ENCODE measurements around the gene LPIN1. TPM values are rescaled to one million over a fixed set of nuclear protein-coding genes. Genes with fewer than 3 reads are reported as not detected.

LPIN1 gene
- total and polyA plus RNA-seq, 2 donors (not counting 1 experiment from before 2014, with no cell fraction given), result 36.3 to 99.1 TPM

GRCh38 chr2:11716689-11717321, 29.6 kb upstream of the LPIN1 start:
- no peaks in the 10 kb centered on the region for H4K20me1 ChIP-seq (ENCODE audit: control insufficient read depth, insufficient read depth, low read length, poor library complexity, severe bottlenecking)
- WGBS (ENCODE audit: insufficient coverage), result no CpG with 5 or more reads among the region's 8 CpGs
- Mint-ChIP-seq H3K27me3 (peaks cover 15% of the 10 kb centered on the region), H3K4me1 (peaks cover 19% of the 10 kb centered on the region), H3K9me3 (ENCODE audit: insufficient read depth) (no peaks in the 10 kb centered on the region), H3K4me3 (no peak overlapping the region), H3K27ac (no peak overlapping the region)
- ATAC-seq (ENCODE audit: low read depth) (no peak), DNase-seq (peak; percentile 32)
- H2AFZ ChIP-seq (ENCODE audit: insufficient read depth, low read depth, low read length, poor library complexity, severe bottlenecking), result no peak overlapping the region
- no peaks in the 10 kb centered on the region for H3K27me3 ChIP-seq (replicated peaks in 1 of 4; ENCODE audit: control extremely low read depth in 1 of 4, control insufficient read depth in 3 of 4, insufficient read depth in 4 of 4, low read length in 3 of 4)
- H3K4me1 ChIP-seq (ENCODE audit: control insufficient read depth in 2 of 2, insufficient read depth in 2 of 2, low read length in 2 of 2), result peaks cover 16 to 18% of the 10 kb centered on the region in 2 donors
- POLR2A ChIA-PET, result no interaction called here
- peak overlapping the region; percentile 23 for H3K4me2 ChIP-seq (replicated peaks; ENCODE audit: low read depth, low read length, poor library complexity, severe bottlenecking)
- H3K27ac ChIP-seq (ENCODE audit: low read length in 2 of 2), result no peak overlapping the region
- no peaks in the 10 kb centered on the region for H3K79me2 ChIP-seq (ENCODE audit: control insufficient read depth, insufficient read depth, low read length)
- H3K36me3 ChIP-seq (replicated peaks in 1 of 2; ENCODE audit: control extremely low read depth in 1 of 2, control insufficient read depth in 1 of 2, extremely low read depth in 1 of 2, insufficient read depth in 2 of 2, low read length in 1 of 2), result no peaks in the 10 kb centered on the region
- no peaks in the 10 kb centered on the region for H3K9me3 ChIP-seq (ENCODE audit: control extremely low read depth in 1 of 3, control insufficient read depth in 2 of 3, insufficient read depth in 1 of 3, low read length in 2 of 3)
- intact Hi-C loops (cut with micrococcal nuclease), result no loop called here
- CTCF ChIA-PET, result no interaction called here
- no peak for TF ChIP-seq EZH2 (IDR thresholded peaks at IDR 0.05; ENCODE audit: borderline replicate concordance, insufficient read depth, low read depth, low read length, poor library complexity, severe bottlenecking)
- TF ChIP-seq, protein P1, sequence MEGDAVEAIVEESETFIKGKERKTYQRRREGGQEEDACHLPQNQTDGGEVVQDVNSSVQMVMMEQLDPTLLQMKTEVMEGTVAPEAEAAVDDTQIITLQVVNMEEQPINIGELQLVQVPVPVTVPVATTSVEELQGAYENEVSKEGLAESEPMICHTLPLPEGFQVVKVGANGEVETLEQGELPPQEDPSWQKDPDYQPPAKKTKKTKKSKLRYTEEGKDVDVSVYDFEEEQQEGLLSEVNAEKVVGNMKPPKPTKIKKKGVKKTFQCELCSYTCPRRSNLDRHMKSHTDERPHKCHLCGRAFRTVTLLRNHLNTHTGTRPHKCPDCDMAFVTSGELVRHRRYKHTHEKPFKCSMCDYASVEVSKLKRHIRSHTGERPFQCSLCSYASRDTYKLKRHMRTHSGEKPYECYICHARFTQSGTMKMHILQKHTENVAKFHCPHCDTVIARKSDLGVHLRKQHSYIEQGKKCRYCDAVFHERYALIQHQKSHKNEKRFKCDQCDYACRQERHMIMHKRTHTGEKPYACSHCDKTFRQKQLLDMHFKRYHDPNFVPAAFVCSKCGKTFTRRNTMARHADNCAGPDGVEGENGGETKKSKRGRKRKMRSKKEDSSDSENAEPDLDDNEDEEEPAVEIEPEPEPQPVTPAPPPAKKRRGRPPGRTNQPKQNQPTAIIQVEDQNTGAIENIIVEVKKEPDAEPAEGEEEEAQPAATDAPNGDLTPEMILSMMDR (IDR thresholded peaks at IDR 0.05), result no peak
- H3K9ac ChIP-seq (ENCODE audit: low read length), result no peak overlapping the region
- no peak overlapping the region for H3K4me3 ChIP-seq (ENCODE audit: control extremely low read depth in 1 of 5, extremely low read depth in 1 of 5, insufficient read depth in 1 of 5, low read depth in 2 of 5, low read length in 4 of 5)

DNA sequence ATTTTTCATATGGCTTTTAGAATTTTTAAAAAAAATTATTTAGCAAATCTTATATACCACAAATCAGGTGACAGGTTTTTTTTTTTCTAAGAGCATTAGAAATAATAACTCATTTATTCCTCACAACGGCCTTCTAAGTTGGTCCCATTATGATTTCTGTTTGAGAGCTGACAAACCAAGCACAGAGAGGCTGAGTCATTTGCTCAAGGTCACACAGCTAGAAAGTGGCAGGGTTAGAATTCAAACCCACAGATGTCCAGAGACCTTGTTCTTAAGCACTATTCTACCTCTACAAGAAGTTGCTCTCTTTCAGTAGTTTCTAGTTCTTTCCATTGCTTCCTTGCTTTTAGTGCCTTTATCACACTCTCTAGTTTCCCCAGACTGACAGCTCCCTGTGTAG, 28.8 kb upstream of the LPIN1 start:
- DNase-seq (no peak), ATAC-seq (ENCODE audit: low read depth) (no peak)
- peaks cover 23% of the 10 kb centered on the region for H3K27me3 Mint-ChIP-seq
- no peak overlapping the region for H3K4me2 ChIP-seq (replicated peaks; ENCODE audit: low read depth, low read length, poor library complexity, severe bottlenecking)
- H3K4me3 ChIP-seq (ENCODE audit: control extremely low read depth in 1 of 5, extremely low read depth in 1 of 5, insufficient read depth in 1 of 5, low read depth in 2 of 5, low read length in 4 of 5), result no peak overlapping the region
- H3K9me3 ChIP-seq (ENCODE audit: control extremely low read depth in 1 of 3, control insufficient read depth in 2 of 3, insufficient read depth in 1 of 3, low read length in 2 of 3), result no peaks in the 10 kb centered on the region
- no peak overlapping the region for H3K9ac ChIP-seq (ENCODE audit: low read length)
- intact Hi-C loops (cut with micrococcal nuclease), result no loop called here
- TF ChIP-seq EZH2 (IDR thresholded peaks at IDR 0.05; ENCODE audit: borderline replicate concordance, insufficient read depth, low read depth, low read length, poor library complexity, severe bottlenecking), result no peak
- TF ChIP-seq, protein P1 (IDR thresholded peaks at IDR 0.05), result no peak
- no peak overlapping the region for H3K27ac Mint-ChIP-seq
- H3K27ac ChIP-seq (ENCODE audit: low read length in 2 of 2), result no peak overlapping the region
- peaks cover 16 to 18% of the 10 kb centered on the region in 2 donors for H3K4me1 ChIP-seq (ENCODE audit: control insufficient read depth in 2 of 2, insufficient read depth in 2 of 2, low read length in 2 of 2)
- ChIA-PET CTCF (interaction anchor here (0.6 to 3.5 kb wide), 4 partner anchors 37 to 578 kb away, joined by 3 to 10 read pairs (median 5); no protein-coding TSS in a partner anchor), POLR2A (no interaction called here)
- H3K4me1 Mint-ChIP-seq, result peaks cover 19% of the 10 kb centered on the region
- H3K36me3 ChIP-seq (replicated peaks in 1 of 2; ENCODE audit: control extremely low read depth in 1 of 2, control insufficient read depth in 1 of 2, extremely low read depth in 1 of 2, insufficient read depth in 2 of 2, low read length in 1 of 2), result no peaks in the 10 kb centered on the region
- H3K9me3 Mint-ChIP-seq (ENCODE audit: insufficient read depth), result no peaks in the 10 kb centered on the region
- H3K4me3 Mint-ChIP-seq, result no peak overlapping the region
- H3K27me3 ChIP-seq (replicated peaks in 1 of 4; ENCODE audit: control extremely low read depth in 1 of 4, control insufficient read depth in 3 of 4, insufficient read depth in 4 of 4, low read length in 3 of 4), result no peaks in the 10 kb centered on the region
- H3K79me2 ChIP-seq (ENCODE audit: control insufficient read depth, insufficient read depth, low read length), result no peaks in the 10 kb centered on the region
- H2AFZ ChIP-seq (ENCODE audit: insufficient read depth, low read depth, low read length, poor library complexity, severe bottlenecking), result no peak overlapping the region
- 40% methylated on average over 1 of the region's 1 CpG for WGBS (ENCODE audit: insufficient coverage)
- H4K20me1 ChIP-seq (ENCODE audit: control insufficient read depth, insufficient read depth, low read length, poor library complexity, severe bottlenecking), result no peaks in the 10 kb centered on the region

Data from B cell (primary cell).